KOPT-K1 (cell line): Measurements from ENCODE around the gene NGEF.
"Not testable (repeated sequence)": the region's sequence is repeated elsewhere in the genome, so short reads cannot be mapped to it uniquely, and the experiment has no call there.

Experiments
- H3K27ac ChIP-seq: fragments of 200-600 bp; sonication (generic); 2 replicates; pipeline ENCODE4 v1.5.1; 2016; ENCODE audit warnings: antibody characterized with exemption, mild to moderate bottlenecking, low read depth, low read length; ENCODE audit not compliant: poor library complexity, severe bottlenecking
- H3K36me3 ChIP-seq: fragments of 200-600 bp; sonication (generic); 2 replicates; pipeline ENCODE4 v1.5.1; 2017; ENCODE audit warnings: antibody characterized with exemption, mild to moderate bottlenecking, low read length, moderate library complexity; ENCODE audit not compliant: insufficient read depth
- H3K9me3 ChIP-seq: fragments of 200-600 bp; sonication (generic); 2 replicates; pipeline ENCODE4 v1.5.1; 2017; ENCODE audit warnings: antibody characterized with exemption, low read length, mild to moderate bottlenecking; ENCODE audit not compliant: insufficient read depth, poor library complexity, severe bottlenecking

The NGEF gene

DNA sequence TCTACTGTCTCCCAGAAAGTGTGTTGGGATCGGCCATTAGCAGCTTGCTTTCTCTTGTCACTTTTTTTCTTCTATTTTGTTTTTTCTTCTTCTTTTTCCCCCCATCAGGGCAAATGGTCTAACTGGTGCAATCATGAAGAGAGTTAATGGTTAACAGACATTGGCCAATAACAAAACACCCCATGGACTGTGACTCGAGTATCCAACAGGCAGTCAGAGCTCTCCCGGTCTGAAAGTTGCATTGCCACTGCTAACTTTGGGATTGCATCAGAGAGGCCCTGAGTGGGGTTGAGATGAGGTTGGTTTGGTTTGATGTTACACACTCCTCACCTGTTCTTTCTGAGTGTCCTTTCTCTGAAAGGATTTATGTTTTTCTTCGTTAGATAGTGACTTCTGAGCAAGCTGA is 155.9 kb downstream of the NGEF start:
- Histone ChIP-seq H3K27ac (no peak overlapping the region), H3K9me3 (no peaks in the 10 kb centered on the region), H3K36me3 (peaks cover 80% of the 10 kb centered on the region)

DNA sequence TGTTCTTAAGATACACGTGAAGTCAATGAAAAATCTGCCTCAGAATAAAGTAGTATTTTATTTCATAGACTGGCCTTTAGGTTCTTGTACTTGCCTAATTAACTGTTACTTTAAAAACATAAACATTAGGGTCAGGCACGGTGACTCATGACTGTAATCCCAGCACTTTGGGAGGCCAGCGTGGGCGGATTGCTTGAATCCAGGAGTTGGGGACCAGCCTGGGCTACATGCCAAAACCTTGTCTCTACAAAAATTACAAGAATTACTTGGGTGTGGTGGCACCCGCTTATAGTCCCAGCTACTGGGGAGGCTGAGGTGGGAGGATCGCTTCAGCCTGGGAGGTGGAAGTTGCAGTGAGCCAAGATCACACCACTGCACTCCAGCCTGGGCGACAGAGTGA is 159.0 kb downstream of the NGEF start:
- no peaks in the 10 kb centered on the region for H3K9me3 ChIP-seq
- H3K36me3 ChIP-seq = peaks cover 87% of the 10 kb centered on the region
- H3K27ac ChIP-seq = no peak overlapping the region

DNA sequence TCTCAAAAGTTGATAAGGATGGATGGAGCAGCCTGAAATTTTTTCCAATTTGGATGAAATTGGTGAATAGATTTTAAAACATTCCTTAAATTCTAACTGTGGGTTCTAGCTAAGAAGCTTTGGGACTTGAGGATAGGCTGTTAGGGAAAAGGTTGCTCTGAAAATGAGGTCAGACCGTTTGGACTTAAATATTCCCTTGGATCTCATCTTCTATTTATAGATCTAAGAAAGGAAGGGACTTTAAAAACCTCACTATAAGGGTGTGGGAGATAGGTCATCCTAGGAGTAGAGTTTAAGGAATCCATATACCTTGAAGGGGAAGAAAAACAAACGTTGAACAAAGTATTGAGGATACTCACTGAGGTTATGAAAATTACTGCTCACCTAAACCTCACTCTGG is 160.4 kb downstream of the NGEF start:
- Histone ChIP-seq H3K27ac (no peak overlapping the region), H3K9me3 (no peaks in the 10 kb centered on the region), H3K36me3 (peaks cover 87% of the 10 kb centered on the region)

DNA sequence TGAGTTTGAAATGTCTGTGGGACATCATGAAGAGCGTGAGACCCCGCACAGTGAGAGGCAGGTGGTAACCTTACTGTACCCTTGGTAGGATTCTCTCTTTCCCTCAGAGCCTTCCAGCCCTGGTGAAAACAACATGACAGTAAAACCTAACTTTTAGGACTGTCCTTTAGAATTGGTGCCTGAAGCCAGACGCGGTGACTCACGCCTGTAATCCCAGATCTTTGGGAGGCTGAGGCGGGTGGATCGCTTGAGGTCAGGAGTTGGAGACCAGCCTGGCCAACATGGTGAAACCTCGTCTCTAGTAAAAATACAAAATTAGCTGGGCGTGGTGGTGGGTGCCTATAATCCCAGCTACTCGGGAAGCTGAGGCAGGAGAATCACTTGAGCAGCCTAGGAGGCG is 161.0 kb downstream of the NGEF start:
- H3K36me3 ChIP-seq = peaks cover 87% of the 10 kb centered on the region
- H3K27ac ChIP-seq, H3K9me3 ChIP-seq: not testable (repeated sequence)

DNA sequence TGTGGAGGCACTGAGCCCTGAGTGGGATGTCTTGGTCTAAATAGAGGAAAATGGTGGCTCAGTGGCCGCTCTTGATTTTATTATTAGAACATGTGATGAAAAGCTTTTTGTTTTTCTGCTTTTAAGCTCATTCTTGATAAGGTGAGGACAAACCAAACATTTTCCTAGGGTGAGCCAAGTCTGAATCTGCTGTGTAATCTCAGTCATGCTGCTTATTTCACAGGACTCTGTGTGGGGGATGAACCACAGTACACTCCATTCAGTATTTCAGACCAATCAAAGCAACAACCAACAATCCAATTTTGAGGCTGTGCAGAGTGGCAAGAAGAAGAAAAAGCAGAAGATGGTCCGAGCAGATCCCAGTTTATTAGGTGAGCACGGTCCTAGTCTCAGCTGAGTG is 163.0 kb downstream of the NGEF start:
- Histone ChIP-seq H3K9me3 (no peaks in the 10 kb centered on the region), H3K27ac (no peak overlapping the region), H3K36me3 (peaks cover 87% of the 10 kb centered on the region)

DNA sequence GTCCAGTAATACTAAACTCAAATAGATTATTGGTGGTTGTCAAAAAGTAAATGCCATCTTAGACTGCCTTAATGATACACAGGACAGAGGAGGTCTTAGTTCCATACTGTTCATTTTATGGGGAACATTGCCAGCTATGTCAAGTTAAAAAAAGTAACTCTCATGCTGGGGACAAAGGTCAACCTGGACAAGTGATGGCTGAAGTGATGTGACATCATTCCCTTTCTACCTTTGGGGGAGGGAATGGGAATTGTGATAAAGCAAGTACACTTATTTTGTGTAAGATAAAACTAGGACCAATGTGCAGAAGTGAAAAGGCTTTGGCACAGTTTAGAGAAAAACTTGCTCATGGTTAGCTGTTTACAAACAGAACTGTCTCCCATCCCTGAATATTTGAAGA is 167.0 kb downstream of the NGEF start:
- no peak overlapping the region for H3K27ac ChIP-seq
- no peaks in the 10 kb centered on the region for H3K9me3 ChIP-seq
- H3K36me3 ChIP-seq = peaks cover 99% of the 10 kb centered on the region

DNA sequence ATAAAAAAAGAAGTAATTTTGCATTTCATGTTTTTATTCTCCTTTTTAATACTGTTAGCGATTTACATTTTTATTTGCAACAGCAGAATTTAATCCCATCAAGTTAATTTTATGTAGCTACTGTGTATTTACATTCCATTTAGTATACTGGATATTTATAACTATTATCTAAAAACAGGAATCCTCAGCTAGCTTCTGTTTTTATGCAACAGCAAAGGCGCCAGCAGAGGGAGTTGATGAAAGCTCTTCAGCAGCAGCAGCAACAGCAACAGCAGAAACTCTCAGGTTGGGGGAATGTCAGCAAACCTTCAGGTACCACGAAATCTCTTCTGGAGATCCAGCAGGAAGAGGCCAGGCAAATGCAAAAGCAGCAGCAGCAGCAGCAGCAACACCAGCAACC is 169.2 kb downstream of the NGEF start:
- H3K36me3 ChIP-seq = peaks cover 96% of the 10 kb centered on the region
- H3K9me3 ChIP-seq = no peaks in the 10 kb centered on the region
- H3K27ac ChIP-seq = no peak overlapping the region

DNA sequence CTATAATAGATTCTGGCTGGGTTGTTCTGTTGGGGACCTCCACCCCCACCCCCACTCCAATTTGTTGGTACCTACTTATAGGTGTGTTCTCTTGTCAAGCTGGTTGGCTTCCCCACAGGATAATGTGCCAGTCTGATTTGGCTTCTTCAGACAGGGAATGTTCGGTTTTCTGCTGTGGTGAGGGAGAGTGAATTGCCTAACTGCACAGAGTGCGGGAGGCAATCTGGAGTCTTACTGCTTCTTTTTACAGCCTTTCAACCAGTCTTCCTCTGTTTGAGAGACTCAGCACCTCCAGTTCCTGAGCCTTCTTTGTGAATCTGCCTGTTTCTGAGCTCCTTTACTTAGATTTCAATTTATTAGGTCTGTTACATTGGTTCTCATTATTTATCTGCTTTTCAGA is 170.4 kb downstream of the NGEF start:
- peaks cover 87% of the 10 kb centered on the region for H3K36me3 ChIP-seq
- no peak overlapping the region for H3K27ac ChIP-seq
- H3K9me3 ChIP-seq = no peaks in the 10 kb centered on the region

DNA sequence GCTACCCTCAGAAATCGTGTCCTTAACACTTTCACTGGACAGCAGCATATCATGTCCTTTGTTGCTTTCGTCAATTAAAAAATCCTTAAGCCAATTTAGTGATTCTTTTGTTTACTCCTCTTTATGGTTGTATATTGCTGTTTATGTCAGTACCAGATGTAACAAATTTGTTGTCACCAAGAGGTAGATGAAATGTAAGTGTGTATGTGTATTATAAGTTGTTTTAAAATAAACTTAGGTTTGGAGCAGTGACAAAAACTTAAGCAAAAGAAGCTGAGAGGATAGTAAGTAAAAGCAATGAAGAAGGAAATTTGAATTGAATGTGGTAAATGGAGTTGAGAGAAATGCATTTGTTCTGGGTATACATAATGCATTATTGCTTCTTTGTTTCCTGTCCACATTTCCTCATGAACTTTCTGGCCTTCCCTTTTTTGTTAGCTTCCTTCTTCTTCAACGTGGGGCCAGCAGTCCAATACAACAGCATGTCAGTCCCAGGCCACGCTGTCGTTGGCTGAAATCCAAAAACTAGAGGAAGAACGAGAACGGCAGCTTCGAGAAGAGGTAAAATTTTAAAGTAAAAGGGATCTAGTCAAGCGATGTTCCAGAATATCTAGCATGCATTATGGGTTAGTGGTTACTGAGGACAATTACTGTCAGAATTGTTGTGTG is 173.5 kb downstream of the NGEF start:
- Histone ChIP-seq H3K27ac (peak overlapping the region; percentile 70), H3K36me3 (peaks cover 82% of the 10 kb centered on the region), H3K9me3 (no peaks in the 10 kb centered on the region)

DNA sequence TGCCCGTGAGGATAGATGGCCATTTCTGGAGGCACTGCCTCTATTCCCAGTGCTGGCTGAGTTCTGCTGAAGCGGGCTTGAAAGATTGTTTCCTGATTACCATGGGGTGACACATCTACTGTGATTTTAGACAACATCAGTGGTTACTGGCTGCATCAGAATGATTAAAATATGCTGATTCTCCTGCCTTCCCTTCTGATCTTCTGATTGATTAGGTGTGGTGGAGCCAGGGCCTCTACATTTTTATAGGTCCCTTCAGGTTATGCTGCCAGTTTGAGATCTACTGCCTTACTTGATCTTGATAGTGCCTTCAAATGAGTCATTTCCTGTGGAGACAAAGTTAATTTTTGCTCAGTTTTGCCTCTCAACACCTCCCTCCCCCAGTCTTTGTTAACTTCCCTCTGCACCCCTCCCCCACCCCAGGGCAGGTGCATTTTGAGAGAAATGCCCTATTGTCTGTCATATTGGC is 174.6 kb downstream of the NGEF start:
- Histone ChIP-seq H3K36me3 (peaks cover 82% of the 10 kb centered on the region), H3K9me3 (no peaks in the 10 kb centered on the region), H3K27ac (peak overlapping the region; percentile 70)

DNA sequence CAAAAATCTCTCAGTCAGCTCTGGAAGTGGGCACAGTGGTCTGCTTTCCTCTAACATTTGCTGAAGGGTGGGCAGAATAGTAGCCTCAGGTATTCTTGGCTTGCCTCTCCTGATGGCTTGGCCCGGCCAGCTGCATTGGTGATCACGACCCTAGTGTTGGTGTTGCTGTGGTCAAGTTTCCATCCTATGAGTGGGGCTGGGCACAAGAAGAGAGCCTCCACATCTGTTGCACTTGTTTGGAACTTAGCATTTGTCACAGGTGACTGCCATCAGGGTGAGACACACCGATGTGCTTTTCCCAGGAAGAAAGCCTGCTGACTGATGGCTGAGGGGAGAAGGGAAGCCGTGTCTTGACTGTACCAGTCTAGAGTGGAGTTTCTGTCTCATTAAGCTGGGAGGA is 176.1 kb downstream of the NGEF start:
- H3K27ac ChIP-seq = peak overlapping the region; percentile 2
- peaks cover 82% of the 10 kb centered on the region for H3K36me3 ChIP-seq

DNA sequence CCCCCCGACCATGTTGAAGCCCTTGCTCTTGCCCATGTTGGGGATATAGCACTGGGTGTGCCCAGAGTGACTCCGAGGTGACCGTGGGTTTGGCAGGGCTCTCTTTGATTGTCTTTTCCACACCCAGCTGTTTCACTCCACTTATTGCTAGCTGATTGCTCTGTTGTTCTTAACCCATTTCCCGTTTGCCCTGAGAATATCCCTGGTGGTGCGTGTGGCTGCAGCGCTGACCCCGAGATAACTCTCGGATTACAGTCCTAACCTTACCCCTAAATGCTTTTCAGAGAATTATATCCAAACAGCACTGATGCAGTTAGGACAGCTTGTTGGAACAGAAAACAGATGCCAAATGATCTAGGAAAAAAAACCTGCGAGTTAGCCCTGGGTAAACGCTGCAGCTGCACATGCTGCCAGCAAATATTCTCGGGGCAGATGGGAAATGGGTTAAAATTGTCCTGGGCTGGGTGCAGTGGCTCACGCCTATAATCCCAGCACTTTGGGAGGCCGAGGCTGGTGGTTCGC is 177.3 kb downstream of the NGEF start:
- Histone ChIP-seq H3K36me3 (peaks cover 82% of the 10 kb centered on the region), H3K27ac (no peak overlapping the region), H3K9me3 (no peaks in the 10 kb centered on the region)

More for the DNA sequence above, 176.1 kb downstream of the NGEF start:
- H3K9me3 ChIP-seq = no peaks in the 10 kb centered on the region

DNA sequence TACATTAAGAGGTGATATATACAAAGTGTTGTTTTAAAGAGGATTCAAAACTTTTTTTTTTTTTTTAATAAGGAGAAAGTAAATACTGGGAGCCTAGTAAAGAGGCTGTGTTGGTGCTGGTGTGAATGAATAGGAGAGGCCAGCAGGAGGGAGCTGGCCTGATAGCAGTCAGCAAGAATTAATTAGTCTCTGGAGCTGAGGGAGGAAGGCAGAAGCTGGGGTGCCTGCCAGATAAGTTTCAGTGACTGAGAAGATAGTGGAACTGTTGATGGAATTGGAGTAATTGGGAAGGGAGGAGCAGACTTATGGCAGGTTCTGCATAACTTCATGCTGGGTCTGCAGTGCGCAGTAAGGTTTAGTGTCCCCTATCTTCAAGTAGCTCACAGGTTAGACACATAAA is 179.2 kb downstream of the NGEF start:
- H3K27ac ChIP-seq = no peak overlapping the region
- peaks cover 83% of the 10 kb centered on the region for H3K36me3 ChIP-seq
- H3K9me3 ChIP-seq = no peaks in the 10 kb centered on the region

DNA sequence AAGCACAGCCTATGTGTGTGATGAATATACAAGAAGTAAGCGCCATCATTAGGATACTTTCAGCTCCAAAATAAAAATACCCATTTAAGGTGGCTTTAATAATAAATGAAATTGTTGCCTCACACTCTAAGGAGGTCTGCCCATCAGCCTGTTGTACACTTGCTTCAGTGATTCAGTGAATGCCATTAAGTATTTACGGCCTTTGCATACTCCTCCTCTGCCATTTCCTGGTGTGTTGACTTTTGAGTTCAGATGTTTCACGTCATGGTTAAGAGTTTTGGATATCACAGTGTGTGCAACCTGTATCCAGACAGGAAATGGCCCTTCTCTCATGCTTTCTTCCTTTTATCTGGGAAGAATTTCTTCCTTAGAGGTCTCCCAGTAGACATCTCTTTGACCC is 181.6 kb downstream of the NGEF start:
- no peaks in the 10 kb centered on the region for H3K9me3 ChIP-seq
- H3K27ac ChIP-seq = no peak overlapping the region
- peaks cover 84% of the 10 kb centered on the region for H3K36me3 ChIP-seq

DNA sequence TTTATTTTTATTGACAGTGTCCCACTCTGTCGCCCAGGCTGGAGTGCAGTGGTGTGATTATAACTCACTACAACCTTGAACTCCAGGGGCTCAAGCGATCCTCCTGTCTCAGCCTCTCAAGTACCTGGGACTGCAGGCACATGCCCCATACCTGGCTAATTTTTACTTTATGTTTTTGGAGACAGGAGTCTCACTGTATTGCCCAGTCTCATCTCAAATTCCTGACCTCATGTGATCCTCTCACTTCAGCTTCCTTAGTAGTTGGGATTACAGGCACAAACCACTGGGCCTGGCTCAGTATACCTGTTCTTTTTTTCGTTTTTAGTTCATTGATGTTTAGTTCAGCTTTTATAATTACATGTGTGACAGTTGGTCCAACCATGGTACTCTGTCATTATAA is 183.1 kb downstream of the NGEF start:
- Histone ChIP-seq H3K9me3 (no peaks in the 10 kb centered on the region), H3K27ac (no peak overlapping the region), H3K36me3 (peaks cover 81% of the 10 kb centered on the region)
